HCT116 (cell line): ENCODE data around the gene DNAJC18. TPM values are rescaled to one million over a fixed set of nuclear protein-coding genes. Genes with fewer than 3 reads are reported as not detected.
A peak's percentile ranks its signal among the peaks of the same experiment; 100 is the strongest.

Experiments used
- ATAC-seq: fragments of 200-7000 bp; cut with Tn5 transposase; 2 replicates; pipeline ENCODE4 v1.9.1; 2020; ENCODE audit warnings: mild to moderate bottlenecking, moderate library complexity
- BruUV-seq: library from RNA; stranded (reverse); fragments of 400-500 nt; replicated peaks from 2 replicates; lab custom pipeline; 2021; lab: Mats Ljungman, UMichigan
- CTCF ChIA-PET: fragments of 300-600 bp; sonication (Branson Sonifier 250); formaldehyde crosslinking; loops from one replicate; lab custom pipeline; 2021; ENCODE audit warnings: antibody characterized with exemption; lab: Charles Lee
- POLR2A ChIA-PET: fragments of 300-600, 350-600 bp; sonication (Branson Sonifier 250); formaldehyde crosslinking; loops from one replicate; lab custom pipeline; 2021; ENCODE audit warnings: antibody characterized with exemption; lab: Charles Lee
- RAD21 ChIA-PET, 2 experiments: fragments of 300-600 bp; sonication (Branson Sonifier 250); formaldehyde crosslinking; loops; one replicate each; lab custom pipeline; 2023; ENCODE audit warnings: low total read pairs in 2 of 2; ENCODE audit not compliant: uncharacterized antibody in 2 of 2, unreplicated experiment in 2 of 2, low non-redundant PET in 1 of 2; lab: Charles Lee
- DNase-seq: peaks from one replicate; pipeline ENCODE4 v3.0.0-alpha.2; 2010; ENCODE audit warnings: low read depth, low spot score
- H2AFZ ChIP-seq: fragments of 200-600 bp; shearing (Covaris generic), sonication (generic); 2 replicates; pipeline ENCODE4 v1.6.1; 2017; ENCODE audit warnings: low read depth, mixed run types, mixed read lengths, antibody characterized with exemption, low read length; ENCODE audit not compliant: poor library complexity, severe bottlenecking
- H3K27ac ChIP-seq: 2 replicates; pipeline ENCODE4 v1.5.1; 2012; ENCODE audit warnings: low read depth, low read length
- H3K27me3 ChIP-seq: fragments of 200-600 bp; sonication (generic); 2 replicates; pipeline ENCODE4 v1.6.1; 2016; ENCODE audit warnings: mixed run types, low read length, mixed read lengths; ENCODE audit not compliant: insufficient read depth
- H3K36me3 ChIP-seq, 2 experiments: fragments of 200-500 bp in 1 of 2; fragments of 200-600 bp in 1 of 2; sonication (Bioruptor generic) in 1 of 2; sonication (generic) in 1 of 2; 2 replicates each; pipeline versions ENCODE4 v1.5.1 to v1.6.1; 2014 to 2016; ENCODE audit warnings: low read length in 2 of 2, inconsistent platforms in 1 of 2, mixed read lengths in 1 of 2, mixed run types in 1 of 2; ENCODE audit not compliant: insufficient read depth in 2 of 2, control insufficient read depth in 1 of 2
- H3K4me1 ChIP-seq, 2 experiments: fragments of 200-600 bp in 1 of 2; sonication (generic) in 1 of 2; 2 replicates each; pipeline versions ENCODE4 v1.5.1 to v1.6.1; 2012 to 2017; ENCODE audit warnings: low read length in 2 of 2, inconsistent platforms in 1 of 2, mild to moderate bottlenecking in 1 of 2, mixed read lengths in 1 of 2, mixed run types in 1 of 2, moderate library complexity in 1 of 2; ENCODE audit not compliant: insufficient read depth in 2 of 2, control insufficient read depth in 1 of 2
- H3K4me2 ChIP-seq: fragments of 200-600 bp; sonication (generic); 2 replicates; pipeline ENCODE4 v1.6.1; 2017; ENCODE audit warnings: mixed run types, low read length, mixed read lengths
- H3K4me3 ChIP-seq, 2 experiments: fragments of 200-600 bp in 1 of 2; sonication (generic) in 1 of 2; replicated peaks in 1 of 2; 2 replicates each; pipeline ENCODE4 v1.5.1; 2011 to 2016; ENCODE audit warnings: low read length in 2 of 2, control low read depth in 1 of 2, low read depth in 1 of 2, mild to moderate bottlenecking in 1 of 2, mixed read lengths in 1 of 2, mixed run types in 1 of 2
- H3K79me2 ChIP-seq: fragments of 200-600 bp; sonication (generic); 2 replicates; pipeline ENCODE4 v1.6.1; 2017; ENCODE audit warnings: mild to moderate bottlenecking, mixed run types, low read length, moderate library complexity, mixed read lengths; ENCODE audit not compliant: insufficient read depth
- H3K9ac ChIP-seq: fragments of 200-600 bp; sonication (generic); 2 replicates; pipeline ENCODE4 v1.6.1; 2016; ENCODE audit warnings: low read length, mixed read lengths
- H3K9me2 ChIP-seq: fragments of 200-600 bp; sonication (generic), shearing (Covaris generic); 2 replicates; pipeline ENCODE4 v1.6.1; 2017; ENCODE audit warnings: mixed run types, mild to moderate bottlenecking, moderate library complexity; ENCODE audit not compliant: insufficient read depth
- H3K9me3 ChIP-seq, 2 experiments: fragments of 200-500 bp in 1 of 2; fragments of 200-600 bp in 1 of 2; sonication (Bioruptor generic) in 1 of 2; sonication (generic) in 1 of 2; 2 replicates each; pipeline ENCODE4 v1.6.1; 2014 to 2017; ENCODE audit warnings: low read length in 2 of 2, mixed read lengths in 2 of 2, inconsistent platforms in 1 of 2, low read depth in 1 of 2, mild to moderate bottlenecking in 1 of 2, mixed run types in 1 of 2, moderate library complexity in 1 of 2; ENCODE audit not compliant: control insufficient read depth in 1 of 2, insufficient read depth in 1 of 2
- H4K20me1 ChIP-seq: fragments of 200-600 bp; sonication (generic), shearing (Covaris generic); 2 replicates; pipeline ENCODE4 v1.6.1; 2017; ENCODE audit warnings: mixed run types, mild to moderate bottlenecking, moderate library complexity; ENCODE audit not compliant: insufficient read depth
- CEBPB ChIP-seq: IDR thresholded peaks from 2 replicates; pipeline ENCODE4 v1.6.1; 2012; ENCODE audit warnings: low read depth
- CTCF ChIP-seq, 3 experiments: fragments of 200-600 bp in 1 of 3; sonication (generic) in 1 of 3; IDR thresholded peaks in 2 of 3; conservative IDR thresholded peaks in 1 of 3; 2 replicates each; pipeline ENCODE4 v1.5.1; 2012 to 2017; ENCODE audit warnings: low read depth in 2 of 3, low read length in 2 of 3, antibody characterized with exemption in 1 of 3, borderline replicate concordance in 1 of 3, control low read depth in 1 of 3, mild to moderate bottlenecking in 1 of 3, mixed read lengths in 1 of 3, mixed run types in 1 of 3, moderate library complexity in 1 of 3; ENCODE audit not compliant: insufficient read depth in 1 of 3
- EGR1 ChIP-seq: IDR thresholded peaks from 2 replicates; pipeline ENCODE4 v1.6.1; 2012; ENCODE audit warnings: low read depth
- ELF1 ChIP-seq: IDR thresholded peaks from 2 replicates; pipeline ENCODE4 v1.6.1; 2012; ENCODE audit warnings: low read depth, borderline replicate concordance
- EZH2 ChIP-seq: fragments of 200-600 bp; sonication (generic); IDR thresholded peaks from 2 replicates; pipeline ENCODE4 v1.6.1; 2017; ENCODE audit warnings: antibody characterized with exemption, mixed run types
- FOSL1 ChIP-seq: IDR thresholded peaks from 2 replicates; pipeline ENCODE4 v1.6.1; 2012; ENCODE audit warnings: low read depth
- MAX ChIP-seq: IDR thresholded peaks from 2 replicates; pipeline ENCODE4 v1.6.1; 2012
- POLR2AphosphoS5 ChIP-seq: IDR thresholded peaks from 2 replicates; pipeline ENCODE4 v1.6.1; 2011; ENCODE audit warnings: mild to moderate bottlenecking, low read depth, low read length, moderate library complexity
- REST ChIP-seq: IDR thresholded peaks from 2 replicates; pipeline ENCODE4 v1.6.1; 2012; ENCODE audit warnings: low read depth
- SP1 ChIP-seq: IDR thresholded peaks from 2 replicates; pipeline ENCODE4 v1.6.1; 2012; ENCODE audit warnings: low read depth
- SRF ChIP-seq: IDR thresholded peaks from 2 replicates; pipeline ENCODE4 v1.6.1; 2012; ENCODE audit warnings: low read depth
- TCF7L2 ChIP-seq: IDR thresholded peaks from 2 replicates; pipeline ENCODE4 v1.7.0; 2011; ENCODE audit warnings: borderline replicate concordance, inconsistent platforms; ENCODE audit not compliant: insufficient read depth, insufficient read length; ENCODE audit errors: extremely low read depth
- ZFX ChIP-seq: fragments of 450-650 bp; IDR thresholded peaks from 2 replicates; pipeline ENCODE4 v1.6.1; 2017
- ZNF274 ChIP-seq: fragments of 200-500 bp; sonication (Bioruptor generic); IDR thresholded peaks from 2 replicates; pipeline ENCODE4 v1.6.1; 2014; ENCODE audit warnings: mild to moderate bottlenecking, low read depth, low read length, inconsistent platforms
- intact Hi-C: fragments of 100-400 bp; cut with micrococcal nuclease; formaldehyde crosslinking; loops from 2 replicates; pipeline ENCODE4 v1.10.0; 2022
- total RNA-seq: library from RNA; stranded (reverse); gene quantifications from one replicate; pipeline ENCODE4 v1.2.1, GENCODE V29; 2021; ENCODE audit not compliant: unreplicated experiment

DNAJC18 gene
- total RNA-seq, 1 experiment from 2014 or later = 5.7 TPM

GRCh38 chr5:139364466-139364865 lies 74.9 kb downstream of the DNAJC18 start:
- Histone ChIP-seq H3K36me3 (peaks cover 18 to 21% of the 10 kb centered on the region in 2 experiments; a peak in 3 of 4 replicates), H3K9ac (no peak overlapping the region), H3K4me2 (no peak overlapping the region), H2AFZ (no peak overlapping the region), H3K79me2 (peaks cover 44% of the 10 kb centered on the region), H3K4me3 (no peak overlapping the region), H3K4me1 (no peaks in the 10 kb centered on the region), H3K9me2 (no peaks in the 10 kb centered on the region), H4K20me1 (no peaks in the 10 kb centered on the region), H3K27ac (no peak overlapping the region), H3K27me3 (no peaks in the 10 kb centered on the region), H3K9me3 (no peaks in the 10 kb centered on the region)
- TSS peak; percentile 19 for BruUV-seq
- intact Hi-C loops = no loop called here
- DNase-seq = no peak
- CTCF ChIA-PET = no interaction called here
- POLR2A ChIA-PET = no interaction called here
- TF ChIP-seq CEBPB (no peak), ELF1 (no peak)
- no peak for ATAC-seq
- RAD21 ChIA-PET = no interaction called here

GRCh38 chr5:139363937-139364336 lies 75.4 kb downstream of the DNAJC18 start:
- ChIA-PET POLR2A (no interaction called here), RAD21 (no interaction called here)
- TF ChIP-seq TCF7L2 (no peak), EGR1 (no peak), CTCF (IDR thresholded peaks at IDR 0.05 in 2 of 3, conservative IDR thresholded peaks at IDR 0.05 in 1 of 3; ENCODE audit: borderline replicate concordance in 1 of 3, insufficient read depth in 1 of 3, low read depth in 2 of 3, low read length in 2 of 3) (no peak), FOSL1 (no peak), MAX (no peak), ZNF274 (no peak), ZFX (no peak), EZH2 (no peak), SRF (no peak), SP1 (no peak), POLR2AphosphoS5 (no peak), REST (no peak)
- TF ChIP-seq, all 23 proteins: peak for 0
- H3K27ac ChIP-seq = no peak overlapping the region
- no peaks in the 10 kb centered on the region for H3K9me3 ChIP-seq
- H3K4me1 ChIP-seq = no peaks in the 10 kb centered on the region
- no peaks in the 10 kb centered on the region for H3K27me3 ChIP-seq
- intact Hi-C loops = no loop called here
- no peak overlapping the region for H3K4me2 ChIP-seq
- CTCF ChIA-PET = no interaction called here
- H3K36me3 ChIP-seq = peaks cover 17% of the 10 kb centered on the region in 2 experiments; a peak in 3 of 4 replicates
- H3K79me2 ChIP-seq = peaks cover 49% of the 10 kb centered on the region
- no peak overlapping the region for H3K4me3 ChIP-seq
- no peaks in the 10 kb centered on the region for H3K9me2 ChIP-seq
- no peak overlapping the region for H3K9ac ChIP-seq
- DNase-seq (no peak), ATAC-seq (no peak)
- H4K20me1 ChIP-seq = no peaks in the 10 kb centered on the region
- H2AFZ ChIP-seq = no peak overlapping the region
- BruUV-seq = no TSS peak
